Right lobe of liver (tissue), 6 donors: ENCODE results near the gene ANKRD16. TPM values are rescaled to one million over a fixed set of nuclear protein-coding genes. Genes with fewer than 3 reads are reported as not detected.
"Not testable (repeated sequence)": the region's sequence is repeated elsewhere in the genome, so short reads cannot be mapped to it uniquely, and the experiment has no call there.

Experiments used
- ATAC-seq, 4 donors: fragments of 200-7000 bp; cut with Tn5 transposase; one replicate each; pipeline ENCODE4 v1.9.1; 2020; ENCODE audit warnings: mild to moderate bottlenecking in 4 of 4, moderate library complexity in 4 of 4
- DNase-seq, 3 donors: peaks; one replicate each; pipeline ENCODE4 v3.0.0-alpha.2; 2020
- H3K27ac ChIP-seq, 3 donors: fragments of 200-600 bp; one replicate each; pipeline ENCODE4 v1.8.0; 2022
- H3K27me3 ChIP-seq, 2 donors: fragments of 200-600 bp; one replicate each; pipeline ENCODE4 v1.8.0; 2022
- H3K36me3 ChIP-seq, 4 donors: fragments of 200-600 bp; sonication (generic) in 1 of 4; one replicate each; pipeline versions ENCODE4 v1.5.1 to v1.8.0; 2017 to 2022; ENCODE audit warnings: control low read depth in 1 of 4
- H3K4me1 ChIP-seq, 4 donors: fragments of 200-600 bp; sonication (generic) in 1 of 4; one replicate each; pipeline versions ENCODE4 v1.5.1 to v1.8.0; 2017 to 2022; ENCODE audit warnings: control low read depth in 1 of 4
- H3K4me3 ChIP-seq, 3 donors: fragments of 200-600 bp; one replicate each; pipeline ENCODE4 v1.8.0; 2022
- H3K9me3 ChIP-seq, 4 donors: fragments of 200-600 bp; sonication (generic) in 1 of 4; one replicate each; pipeline versions ENCODE4 v1.5.1 to v1.8.0; 2017 to 2022; ENCODE audit warnings: control low read depth in 1 of 4
- CTCF ChIP-seq, 4 donors: fragments of 200-600 bp in 3 of 4; fragments of 450-650 bp in 1 of 4; IDR thresholded peaks; one replicate each; pipeline versions ENCODE4 v1.5.1 to v1.8.0; 2016 to 2022; ENCODE audit warnings: antibody characterized with exemption in 4 of 4, mild to moderate bottlenecking in 2 of 4
- POLR2A ChIP-seq: fragments of 450-650 bp; IDR thresholded peaks from one replicate; pipeline ENCODE4 v1.6.1; 2017; ENCODE audit warnings: antibody characterized with exemption, mild to moderate bottlenecking
- WGBS: methylation state at CpG from one replicate; pipeline ENCODE4 v1.1.6; 2018; ENCODE audit warnings: low coverage, low lambda C conversion rate; ENCODE audit not compliant: insufficient coverage; ENCODE audit errors: missing lambda C conversion rate; 5-methylcytosine and 5-hydroxymethylcytosine counted together
- intact Hi-C, 2 donors: fragments of 100-400 bp; cut with DNase I; formaldehyde crosslinking; loops; one replicate each; pipeline versions ENCODE4 v1.11.2 to v1.14.1; 2022
- total RNA-seq, 6 experiments: library from RNA; depleted of rRNA in 2 of 6; stranded (reverse); fragments of >200 nt in 2 of 6; fragmentation: NEBNext Ultra II Directional in 3 of 6; extraction: Animal tissue kit (Norgen Biotek cat#: 25700) in 3 of 6; gene quantifications; one replicate each; pipeline versions ENCODE4 v1.1.0 to v1.2.4, GENCODE V29; 2016 to 2023
- donor health status: DM: no; HTN: yes; CAD: no.
- donor health status: DM: no; HTN: no; CAD: no.
- donor health status: DM: no; HTN: no; CAD: no.
- donor health status: DM: no; HTN: yes; CAD: no.
- donor health status: DM: no; HTN: yes; CAD: no.

The ANKRD16 gene
- total RNA-seq, 6 experiments from 2014 or later: 1.8 to 6.1 (median 4.1) TPM

- no peak overlapping the region for H3K27ac ChIP-seq
- DNase-seq (no peak), ATAC-seq (peak; percentile 21 to 37 (median 36))
- no peaks in the 10 kb centered on the region for H3K27me3 ChIP-seq
- H3K4me1 ChIP-seq: no peaks in the 10 kb centered on the region
- H3K4me3 ChIP-seq: no peak overlapping the region
- H3K36me3 ChIP-seq: no peaks in the 10 kb centered on the region
- WGBS: 31% methylated on average over 11 of the region's 40 CpGs
- no peaks in the 10 kb centered on the region for H3K9me3 ChIP-seq
- TF ChIP-seq POLR2A: no peak
- no peak for TF ChIP-seq CTCF (IDR thresholded peaks at IDR 0.05)
- intact Hi-C loops: no loop called here
These were observed 49.1 kb downstream of the ANKRD16 start for GRCh38 chr10:5840314-5841307.

GRCh38 chr10:5836181-5836580, 53.5 kb downstream of the ANKRD16 start:
- H3K27me3 ChIP-seq, ATAC-seq, H3K27ac ChIP-seq, intact Hi-C loops, H3K9me3 ChIP-seq, H3K36me3 ChIP-seq, DNase-seq, H3K4me1 ChIP-seq, H3K4me3 ChIP-seq: not testable (repeated sequence)
- WGBS: 83% methylated on average over 2 of the region's 2 CpGs

- H3K4me3 ChIP-seq: no peak overlapping the region
- ATAC-seq (peak in 1 of 4 donors; percentile 24), DNase-seq (no peak)
- H3K9me3 ChIP-seq: no peaks in the 10 kb centered on the region
- H3K27ac ChIP-seq: no peak overlapping the region
- H3K4me1 ChIP-seq: no peaks in the 10 kb centered on the region
- TF ChIP-seq CTCF (IDR thresholded peaks at IDR 0.05) (no peak), POLR2A (no peak)
- intact Hi-C loops: no loop called here
- H3K36me3 ChIP-seq: no peaks in the 10 kb centered on the region
- WGBS: 91% methylated on average over 6 of the region's 15 CpGs
- H3K27me3 ChIP-seq: no peaks in the 10 kb centered on the region
These were observed 54.1 kb downstream of the ANKRD16 start for GRCh38 chr10:5835446-5836095.

GRCh38 chr10:5833814-5834213, 55.9 kb downstream of the ANKRD16 start:
- Histone ChIP-seq H3K4me1 (no peaks in the 10 kb centered on the region), H3K9me3 (no peaks in the 10 kb centered on the region), H3K27ac (no peak overlapping the region), H3K36me3 (no peaks in the 10 kb centered on the region), H3K4me3 (no peak overlapping the region), H3K27me3 (no peaks in the 10 kb centered on the region)
- intact Hi-C loops: no loop called here
- 58% methylated on average over 4 of the region's 6 CpGs for WGBS
- DNase-seq (no peak), ATAC-seq (no peak)
- TF ChIP-seq POLR2A: no peak
- TF ChIP-seq CTCF (IDR thresholded peaks at IDR 0.05): no peak

GRCh38 chr10:5832946-5833345, 56.7 kb downstream of the ANKRD16 start:
- intact Hi-C loops: no loop called here
- Histone ChIP-seq H3K4me1 (no peaks in the 10 kb centered on the region), H3K4me3 (no peak overlapping the region), H3K27ac (no peak overlapping the region), H3K9me3 (no peaks in the 10 kb centered on the region), H3K27me3 (no peaks in the 10 kb centered on the region), H3K36me3 (no peaks in the 10 kb centered on the region)
- peak in 1 of 4 donors; percentile 24 for ATAC-seq
- TF ChIP-seq POLR2A: no peak
- TF ChIP-seq CTCF (IDR thresholded peaks at IDR 0.05): no peak
- DNase-seq: no peak
- 94% methylated on average over 8 of the region's 13 CpGs for WGBS
